GM12892 (cell line): Measurements from ENCODE around the gene OR9Q1.

Source experiments
- POLR2A ChIP-seq: IDR thresholded peaks from 2 replicates; pipeline ENCODE4 v1.6.1; 2011; ENCODE audit warnings: low read depth, low read length, control low read depth
- POLR2AphosphoS5 ChIP-seq: IDR thresholded peaks from 2 replicates; pipeline ENCODE4 v1.6.1; 2011; ENCODE audit warnings: low read depth, low read length, control low read depth

GRCh38 chr11:58097437-58097836 is 73.8 kb downstream of the OR9Q1 start:
- no peak for TF ChIP-seq POLR2AphosphoS5
- TF ChIP-seq POLR2A, result no peak
